HepG2 (cell line): ENCODE data around the gene ZBTB44. TPM values are rescaled to one million over a fixed set of nuclear protein-coding genes. Genes with fewer than 3 reads are reported as not detected.

Source experiments
- ARNTL ChIP-seq: sonication (generic); formaldehyde crosslinking; IDR thresholded peaks from 2 replicates; pipeline ENCODE4 v1.4.0; 2020; ENCODE audit warnings: mild to moderate bottlenecking, missing genetic modification reagents
- BRCA1 ChIP-seq: sonication (generic); formaldehyde crosslinking; IDR thresholded peaks from 2 replicates; pipeline ENCODE4 v1.4.0; 2020; ENCODE audit warnings: missing genetic modification reagents
- CBX5 ChIP-seq: sonication (generic); formaldehyde crosslinking; IDR thresholded peaks from 2 replicates; pipeline ENCODE4 v1.4.0; 2020; ENCODE audit warnings: missing genetic modification reagents, borderline replicate concordance
- DNMT1 ChIP-seq: sonication (generic); formaldehyde crosslinking; IDR thresholded peaks from 2 replicates; pipeline ENCODE4 v1.5.1; 2020; ENCODE audit warnings: mild to moderate bottlenecking, missing genetic modification reagents
- ELF1 ChIP-seq: sonication (generic); formaldehyde crosslinking; IDR thresholded peaks from 2 replicates; pipeline ENCODE4 v1.4.0; 2020; ENCODE audit warnings: missing genetic modification reagents
- GTF2F1 ChIP-seq: fragments of 150-350 bp; IDR thresholded peaks from 2 replicates; pipeline ENCODE4 v1.6.1; 2014; ENCODE audit warnings: low read length
- HNF4A ChIP-seq: sonication (generic); formaldehyde crosslinking; IDR thresholded peaks from 2 replicates; pipeline ENCODE4 v1.4.0; 2020; ENCODE audit warnings: missing genetic modification reagents
- HOXA5 ChIP-seq: sonication (generic); formaldehyde crosslinking; IDR thresholded peaks from 2 replicates; pipeline ENCODE4 v1.4.0; 2020; ENCODE audit warnings: missing genetic modification reagents
- HOXA9 ChIP-seq: sonication (generic); formaldehyde crosslinking; IDR thresholded peaks from 2 replicates; pipeline ENCODE4 v1.8.1; 2022; ENCODE audit warnings: missing genetic modification reagents, mild to moderate bottlenecking, moderate library complexity, borderline replicate concordance
- MEIS1 ChIP-seq: sonication (generic); formaldehyde crosslinking; IDR thresholded peaks from 2 replicates; pipeline ENCODE4 v1.9.0; 2021; ENCODE audit warnings: mild to moderate bottlenecking, missing genetic modification reagents, moderate library complexity, borderline replicate concordance
- NFE2 ChIP-seq: sonication (generic); formaldehyde crosslinking; IDR thresholded peaks from 2 replicates; pipeline ENCODE4 v1.4.0; 2020; ENCODE audit warnings: missing genetic modification reagents
- PAX8 ChIP-seq: sonication (generic); formaldehyde crosslinking; IDR thresholded peaks from 2 replicates; pipeline ENCODE4 v1.8.0; 2022; ENCODE audit warnings: mild to moderate bottlenecking, missing genetic modification reagents, borderline replicate concordance
- PRDM10 ChIP-seq: sonication (generic); formaldehyde crosslinking; IDR thresholded peaks from 2 replicates; pipeline ENCODE4 v1.4.0; 2020; ENCODE audit warnings: low read depth, missing genetic modification reagents
- SIN3B ChIP-seq: fragments of 150-350 bp; IDR thresholded peaks from 2 replicates; pipeline ENCODE4 v1.6.1; 2014; ENCODE audit warnings: low read length
- THAP7 ChIP-seq: sonication (generic); formaldehyde crosslinking; IDR thresholded peaks from 2 replicates; pipeline ENCODE4 v1.8.1; 2023; ENCODE audit warnings: mild to moderate bottlenecking, missing genetic modification reagents
- THAP8 ChIP-seq: sonication (generic); formaldehyde crosslinking; IDR thresholded peaks from 2 replicates; pipeline ENCODE4 v1.5.1; 2020; ENCODE audit warnings: missing genetic modification reagents, mild to moderate bottlenecking, borderline replicate concordance
- TRAFD1 ChIP-seq: sonication (generic); formaldehyde crosslinking; IDR thresholded peaks from 2 replicates; pipeline ENCODE4 v1.5.1; 2020; ENCODE audit warnings: missing genetic modification reagents, mild to moderate bottlenecking, borderline replicate concordance
- ZNF160 ChIP-seq: sonication (generic); formaldehyde crosslinking; IDR thresholded peaks from 2 replicates; pipeline ENCODE4 v1.8.0; 2022; ENCODE audit warnings: mild to moderate bottlenecking, inconsistent platforms, missing genetic modification reagents
- ZNF343 ChIP-seq: sonication (generic); formaldehyde crosslinking; IDR thresholded peaks from 2 replicates; pipeline ENCODE4 v1.4.0; 2020; ENCODE audit warnings: mild to moderate bottlenecking, missing genetic modification reagents
- ZNF563 ChIP-seq: sonication (generic); formaldehyde crosslinking; IDR thresholded peaks from 2 replicates; pipeline ENCODE4 v1.8.0; 2022; ENCODE audit warnings: mild to moderate bottlenecking, moderate library complexity, missing genetic modification reagents
- ZNF770 ChIP-seq: sonication (generic); formaldehyde crosslinking; IDR thresholded peaks from 2 replicates; pipeline ENCODE4 v1.5.0; 2020; ENCODE audit warnings: mild to moderate bottlenecking, missing genetic modification reagents
- ZNF776 ChIP-seq: sonication (generic); formaldehyde crosslinking; IDR thresholded peaks from 2 replicates; pipeline ENCODE4 v1.4.0; 2020; ENCODE audit warnings: mild to moderate bottlenecking, missing genetic modification reagents
- ZNF782 ChIP-seq: sonication (generic); formaldehyde crosslinking; IDR thresholded peaks from 2 replicates; pipeline ENCODE4 v1.4.0; 2020; ENCODE audit warnings: missing genetic modification reagents, mild to moderate bottlenecking, borderline replicate concordance
- polyA plus RNA-seq, 8 experiments: library from polyadenylated mRNA; depleted of rRNA in 3 of 8; stranded (reverse) in 7 of 8; unstranded in 1 of 8; fragments of >200 nt; fragmentation: Illumina TruSeq in 4 of 8; extraction: Trizol in 4 of 8; gene quantifications; 2 replicates each; pipeline versions ENCODE4 v1.2.1 to v1.2.3, GENCODE V29; 2011 to 2016; ENCODE audit warnings: low read depth in 4 of 8, missing spikeins in 1 of 8, mixed read lengths in 1 of 8; ENCODE audit not compliant: insufficient read depth in 1 of 8
- total RNA-seq, 5 experiments: library from RNA; depleted of rRNA; stranded (reverse); fragments of >200 nt; fragmentation: Illumina TruSeq; extraction: Trizol; gene quantifications; 2 replicates each; pipeline ENCODE4 v1.2.3, GENCODE V29; 2016; ENCODE audit warnings: low read depth in 1 of 5

Gene ZBTB44
- total and polyA plus RNA-seq, 2 of the 13 experiments (the other 11 are each of a cell fraction or from before 2014, with no cell fraction given) = 22.8 to 23.6 TPM

GRCh38 chr11:130314184-130314749, 450 bp downstream of the ZBTB44 start (continued):
- TF ChIP-seq ZNF770 (CRISPR knock-in tag) (0 out of 2 replicates have a peak, but pooled peaks have one; percentile 14), PAX8 (CRISPR knock-in tag) (no peak), ZNF563 (CRISPR knock-in tag) (peak; percentile 62; the same call in 1 of the 2 replicates), THAP7 (CRISPR knock-in tag) (no peak), HOXA9 (CRISPR knock-in tag) (no peak), CBX5 (CRISPR knock-in tag) (no peak), HOXA5 (CRISPR knock-in tag) (no peak), ZNF782 (CRISPR knock-in tag) (no peak), MEIS1 (no peak), ELF1 (no peak), ZNF343 (no peak), ZNF776 (CRISPR knock-in tag) (no peak), HNF4A (CRISPR knock-in tag) (no peak), ARNTL (no peak), BRCA1 (CRISPR knock-in tag) (no peak), GTF2F1 (no peak), PRDM10 (CRISPR knock-in tag) (no peak), NFE2 (CRISPR knock-in tag) (no peak), ZNF160 (no peak; the same call in 1 of the 2 replicates), TRAFD1 (CRISPR knock-in tag) (no peak), DNMT1 (CRISPR knock-in tag) (no peak), THAP8 (no peak), SIN3B (no peak)
